GM10847 (cell line): ENCODE results near the gene CMC2.

Experiments
- POLR2A ChIP-seq: IDR thresholded peaks from 2 replicates; pipeline ENCODE4 v1.6.1; 2011; ENCODE audit not compliant: insufficient read length; ENCODE audit errors: extremely low read depth

The CMC2 gene

GRCh38 chr16:80990978-80991377 is 15.7 kb downstream of the CMC2 start:
- TF ChIP-seq POLR2A, result no peak

- no peak for TF ChIP-seq POLR2A
These were observed 16.1 kb downstream of the CMC2 start for GRCh38 chr16:80990577-80990976.

DNA sequence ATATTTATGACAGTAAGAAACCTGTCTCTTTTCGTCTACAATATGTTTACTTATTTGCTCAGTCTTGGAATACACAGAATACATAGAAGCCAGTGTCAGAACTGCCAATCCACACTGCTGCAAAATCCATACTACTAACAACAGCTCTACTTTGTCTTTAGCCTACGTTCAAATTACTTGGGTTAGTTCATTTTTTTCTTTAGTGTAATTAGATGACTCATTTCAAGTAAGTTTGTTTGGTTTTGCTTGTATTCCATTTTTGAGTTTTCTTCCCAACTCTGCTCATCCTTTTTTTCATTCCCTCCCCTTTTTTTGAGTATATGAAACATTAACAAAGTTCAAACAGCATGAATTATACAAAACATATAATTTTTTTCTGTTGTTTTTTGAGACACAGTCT is 16.9 kb downstream of the CMC2 start:
- no peak for TF ChIP-seq POLR2A

DNA sequence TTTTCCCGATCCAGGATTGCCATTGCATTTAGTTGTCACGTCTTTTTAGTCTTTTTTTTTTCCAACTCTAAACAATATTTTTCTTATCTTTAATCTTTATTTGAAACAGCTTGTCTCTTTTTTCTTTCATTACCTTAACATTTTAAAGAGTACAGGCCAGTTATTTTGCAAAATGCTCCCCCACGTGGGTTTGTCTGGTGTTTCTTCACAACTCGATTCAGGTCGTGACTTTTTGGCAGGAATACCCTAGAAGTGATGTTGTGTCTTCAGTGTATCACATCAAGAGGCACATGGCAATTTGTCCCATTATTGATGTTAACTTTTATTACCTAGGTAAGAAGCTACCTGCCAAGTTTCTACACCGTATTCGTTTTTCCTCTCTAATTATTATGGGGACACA is 17.9 kb downstream of the CMC2 start:
- TF ChIP-seq POLR2A, result no peak

DNA sequence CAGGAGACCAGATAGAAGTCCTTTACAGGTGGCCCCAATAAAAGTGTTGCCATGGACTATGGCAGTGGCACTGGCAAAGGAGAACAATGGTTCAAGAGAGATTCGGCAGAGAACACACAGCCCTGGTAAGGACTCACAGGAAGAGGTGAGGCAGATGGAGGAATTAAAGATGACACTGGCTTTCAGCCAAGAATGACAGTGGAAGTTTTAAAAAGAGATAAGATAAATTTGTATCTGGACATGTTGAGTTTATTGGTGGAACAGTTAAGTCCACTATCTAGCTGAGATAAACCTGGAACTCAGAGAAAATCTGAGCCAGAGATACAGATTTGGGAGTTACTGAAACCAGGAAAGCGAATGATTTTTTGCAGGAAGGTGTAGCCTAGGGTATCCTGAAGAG is 20.1 kb downstream of the CMC2 start:
- TF ChIP-seq POLR2A, result no peak

DNA sequence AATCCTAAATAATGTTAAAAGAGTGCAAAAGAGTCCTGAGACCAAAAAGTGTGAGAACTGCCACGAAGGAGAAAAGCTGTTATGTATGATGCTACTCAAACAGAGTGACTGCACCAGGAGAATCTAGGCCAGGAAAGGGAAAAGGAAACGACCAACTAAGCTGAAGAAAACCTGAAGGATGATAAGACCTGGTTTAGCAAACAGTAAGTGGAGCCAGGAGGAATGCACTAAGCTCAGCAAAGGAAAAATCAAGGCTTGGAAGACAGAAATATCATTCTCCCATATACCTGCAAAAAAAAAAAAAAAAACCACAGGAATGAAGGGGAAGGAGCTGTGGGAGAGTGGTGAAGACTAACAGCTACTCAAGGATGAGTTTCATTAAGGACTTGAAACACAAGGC is 21.1 kb downstream of the CMC2 start:
- TF ChIP-seq POLR2A, result no peak

GRCh38 chr16:80984124-80984892 is 22.4 kb downstream of the CMC2 start:
- no peak for TF ChIP-seq POLR2A

DNA sequence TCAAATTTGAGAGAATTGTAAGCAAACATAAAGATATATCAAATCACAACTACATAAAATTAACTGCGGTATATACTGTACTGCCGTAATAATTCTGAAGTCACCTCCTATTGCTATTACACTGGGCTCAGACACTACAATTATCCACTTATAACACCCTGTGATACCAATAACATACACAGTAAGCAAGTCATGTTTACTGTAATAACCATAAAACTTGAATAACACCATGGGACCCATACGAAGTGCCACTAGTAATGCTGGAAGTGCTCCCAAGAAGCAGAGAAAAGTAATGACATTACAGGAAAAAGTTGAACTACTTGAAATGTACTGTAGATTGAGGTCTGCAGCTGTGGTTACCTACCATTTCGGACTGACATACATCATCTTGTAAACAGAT is 24.0 kb downstream of the CMC2 start:
- TF ChIP-seq POLR2A, result no peak

GRCh38 chr16:80981103-80981502 is 25.6 kb downstream of the CMC2 start:
- no peak for TF ChIP-seq POLR2A

- TF ChIP-seq POLR2A, result no peak
These were observed 29.7 kb downstream of the CMC2 start for GRCh38 chr16:80976946-80977345.

DNA sequence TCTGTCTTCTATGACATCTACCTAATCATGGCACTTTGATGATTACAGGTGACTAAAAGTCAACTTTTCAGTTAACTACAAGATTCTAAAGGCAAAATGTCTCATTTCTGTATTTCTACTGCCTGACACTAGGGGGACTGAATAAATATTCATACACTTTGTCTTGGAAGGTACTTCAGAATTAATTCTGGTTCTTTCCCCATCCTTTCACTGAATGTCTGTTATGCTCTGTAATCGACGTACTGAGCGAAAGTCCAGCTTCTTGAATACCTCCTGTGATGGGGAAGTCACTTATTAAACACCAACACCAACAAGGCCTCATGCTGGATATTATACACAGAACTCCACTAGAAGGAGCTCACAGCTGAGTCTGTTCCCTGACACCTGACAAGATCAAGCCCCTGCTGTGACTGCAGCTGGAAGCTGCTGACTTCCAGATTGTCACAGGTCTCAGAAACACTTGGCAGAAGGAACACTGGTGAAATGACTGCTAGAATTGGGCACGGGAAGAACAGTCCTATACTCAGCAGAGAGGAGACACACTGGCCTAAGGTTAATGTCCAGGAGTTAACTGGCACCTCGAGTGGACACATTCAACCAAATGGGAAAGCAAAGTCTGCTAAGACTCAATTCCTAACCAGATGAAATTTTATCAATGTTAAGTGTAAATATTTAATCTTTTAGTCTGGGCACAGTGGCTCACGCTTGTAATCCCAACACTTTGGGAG is 31.9 kb downstream of the CMC2 start:
- no peak for TF ChIP-seq POLR2A

DNA sequence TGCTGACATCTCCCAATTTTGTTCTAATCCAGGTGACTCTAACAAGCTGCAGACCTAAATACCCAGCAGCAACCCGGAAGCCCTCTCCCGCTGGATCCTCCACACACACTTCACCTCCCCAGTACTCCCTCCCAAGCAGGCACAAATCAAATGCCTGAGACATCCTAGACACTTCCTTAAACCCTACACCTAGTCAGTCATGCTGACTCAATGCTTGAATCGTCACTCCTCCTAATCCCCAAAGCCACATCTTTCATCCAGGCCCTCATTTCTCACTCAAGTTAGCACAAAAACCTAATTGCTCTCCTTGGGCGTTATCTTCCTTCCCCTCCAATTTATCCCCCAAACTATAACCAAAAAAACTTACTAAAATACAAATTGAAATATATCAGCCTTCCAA is 32.7 kb downstream of the CMC2 start:
- no peak for TF ChIP-seq POLR2A

GRCh38 chr16:80972611-80973010 is 34.1 kb downstream of the CMC2 start:
- TF ChIP-seq POLR2A, result no peak

GRCh38 chr16:80971819-80972218 is 34.9 kb downstream of the CMC2 start:
- TF ChIP-seq POLR2A, result no peak

- no peak for TF ChIP-seq POLR2A
These were observed 37.6 kb downstream of the CMC2 start for GRCh38 chr16:80969114-80969484.

GRCh38 chr16:80968386-80969113 is 38.1 kb downstream of the CMC2 start:
- TF ChIP-seq POLR2A, result no peak

DNA sequence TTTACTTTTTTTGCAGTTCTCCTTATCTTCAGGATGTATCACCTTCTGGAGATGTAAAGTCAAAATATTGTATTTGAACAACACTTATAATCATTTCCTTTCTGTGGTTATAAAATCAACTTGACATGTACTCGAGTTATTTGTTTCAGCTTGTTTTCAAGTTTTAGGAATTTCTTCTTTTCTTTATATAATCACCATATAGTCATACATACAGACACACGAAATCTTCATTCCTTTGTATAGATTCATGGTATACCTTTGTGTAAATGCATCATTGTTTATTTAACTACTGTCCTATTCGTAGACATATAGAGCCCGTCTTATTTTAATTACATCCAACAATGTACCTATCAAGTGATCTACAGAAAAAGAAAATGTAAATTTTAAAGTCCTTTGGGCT is 40.1 kb downstream of the CMC2 start:
- TF ChIP-seq POLR2A, result no peak

DNA sequence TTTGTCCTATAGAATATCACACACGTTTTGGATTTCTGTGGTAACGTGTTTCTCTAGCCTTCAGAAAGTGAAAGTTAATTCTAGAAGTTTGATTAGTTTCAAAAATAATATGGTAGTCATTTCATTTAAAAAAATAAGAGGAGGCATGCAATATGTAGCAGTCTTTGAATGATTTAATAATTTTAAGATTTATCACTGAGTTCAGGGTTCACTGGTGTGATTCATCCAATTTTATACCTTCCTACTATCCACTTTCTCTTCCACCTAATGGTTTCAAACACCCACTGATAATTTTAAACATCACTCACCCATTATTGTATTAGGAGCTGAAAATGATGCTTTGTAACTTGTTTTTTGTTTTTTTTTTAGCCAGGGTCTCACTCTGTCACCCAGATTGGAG is 42.3 kb downstream of the CMC2 start:
- TF ChIP-seq POLR2A, result no peak
